NT2/D1 (cell line): ENCODE results near the gene DENND5A.

ENCODE experiments used
- YY1 ChIP-seq: IDR thresholded peaks from 2 replicates; pipeline ENCODE4 v1.6.1; 2011; ENCODE audit not compliant: insufficient read length, insufficient read depth
- ZNF274 ChIP-seq: IDR thresholded peaks from 2 replicates; pipeline ENCODE4 v1.6.1; 2011; ENCODE audit warnings: mild to moderate bottlenecking, low read depth, low read length

DNA sequence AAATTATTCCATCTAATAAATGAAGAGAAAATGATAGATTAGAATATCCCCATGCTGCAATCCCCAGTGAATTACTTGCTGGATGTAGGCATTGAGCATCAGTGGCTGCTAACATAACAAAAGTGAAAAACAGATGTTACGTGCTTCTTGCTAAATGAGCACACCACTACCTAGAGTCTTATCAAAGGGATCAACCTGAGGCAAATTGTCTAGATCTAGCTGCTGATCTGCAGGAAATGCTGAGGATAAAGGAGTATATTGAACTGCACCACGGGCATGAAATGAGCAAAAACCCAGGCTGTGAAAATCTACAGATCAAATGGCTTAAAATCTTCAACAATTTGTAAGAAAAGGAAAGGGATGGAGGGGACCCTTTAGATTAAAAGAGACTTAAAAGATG, 128.4 kb downstream of the DENND5A start:
- TF ChIP-seq YY1 (no peak), ZNF274 (no peak)
